G401 (cell line): ENCODE measurements around the gene SCO1. TPM values are rescaled to one million over a fixed set of nuclear protein-coding genes. Genes with fewer than 3 reads are reported as not detected.

Experiments used
- DNase-seq: peaks from one replicate; pipeline ENCODE4 v3.0.0-alpha.2; 2015; ENCODE audit warnings: low spot score
- in situ Hi-C: cut with HindIII; loops from 2 replicates; pipeline ENCODE4 v1.10.0; 2016; ENCODE audit warnings: low sequenced_read_pairs, mixed read lengths
- total RNA-seq: library from RNA; depleted of rRNA; stranded (reverse); fragments of >200 nt; shearing (Covaris generic); gene quantifications from 2 replicates; pipeline ENCODE4 v1.2.3, GENCODE V29; 2014; rRNA removed

The SCO1 gene
- total RNA-seq, 1 experiment from 2014 or later = 58.9 TPM

GRCh38 chr17:10626390-10626789 lies 70.9 kb downstream of the SCO1 start:
- DNase-seq = no peak
- in situ Hi-C loops = no loop called here

GRCh38 chr17:10624969-10625368 lies 72.4 kb downstream of the SCO1 start:
- DNase-seq = no peak
- in situ Hi-C loops = no loop called here

GRCh38 chr17:10623737-10624338 lies 73.5 kb downstream of the SCO1 start:
- DNase-seq = no peak
- in situ Hi-C loops = no loop called here

GRCh38 chr17:10622617-10623485 lies 74.5 kb downstream of the SCO1 start:
- in situ Hi-C loops = no loop called here
- no peak for DNase-seq

Other genes with a start within 250 kb of the SCO1 start
- gene MYH4, start 228.0 kb downstream of the SCO1 start, total RNA-seq = not detected in 2 replicates
- not detected in 2 replicates for gene MYH1, start 179.0 kb downstream of the SCO1 start, total RNA-seq
- not detected in 2 replicates for gene MYH2, start 147.9 kb downstream of the SCO1 start, total RNA-seq
- 0.34 TPM in 1 of 2 replicates, not detected in the other for gene MYH3, start 40.2 kb downstream of the SCO1 start, total RNA-seq
- gene ADPRM, start 61 bp upstream of the SCO1 start, total RNA-seq = 12.6 and 15.3 TPM in 2 replicates
- gene TMEM220, start 32.5 kb upstream of the SCO1 start, total RNA-seq = 2.2 and 9.3 TPM in 2 replicates
- not detected in 2 replicates for gene TMEM238L, start 106.6 kb upstream of the SCO1 start, total RNA-seq
- gene PIRT, start 140.6 kb upstream of the SCO1 start, total RNA-seq = not detected in 2 replicates